A673 (cell line): ENCODE measurements around the gene PSMG3. TPM values are rescaled to one million over a fixed set of nuclear protein-coding genes. Genes with fewer than 3 reads are reported as not detected.

Experiments
- BruUV-seq: library from RNA; stranded (reverse); fragments of 400-500 nt; replicated peaks from 2 replicates; lab custom pipeline; 2021; lab: Mats Ljungman, UMichigan
- CTCF ChIA-PET: fragments of 300-600 bp; sonication (Branson Sonifier 250); formaldehyde crosslinking; loops from one replicate; lab custom pipeline; 2022; ENCODE audit warnings: antibody characterized with exemption; lab: Charles Lee
- POLR2A ChIA-PET: fragments of 300-600 bp; sonication (Branson Sonifier 250); formaldehyde crosslinking; loops from one replicate; lab custom pipeline; 2022; ENCODE audit warnings: antibody characterized with exemption; ENCODE audit not compliant: low non-redundant PET; lab: Charles Lee
- DNase-seq: peaks from one replicate; pipeline ENCODE4 v3.0.0-alpha.2; 2015; ENCODE audit warnings: low spot score
- H3K27ac ChIP-seq: fragments of 200-600 bp; sonication (generic); 2 replicates; pipeline ENCODE4 v1.5.1; 2016; ENCODE audit warnings: mixed run types, low read depth, mild to moderate bottlenecking, mixed read lengths, antibody characterized with exemption, low read length; ENCODE audit not compliant: poor library complexity, severe bottlenecking
- H3K27me3 ChIP-seq: fragments of 200-600 bp; sonication (generic); replicated peaks from 2 replicates; pipeline ENCODE4 v1.6.1; 2017; ENCODE audit warnings: mixed run types, low read depth, mild to moderate bottlenecking, mixed read lengths, antibody characterized with exemption, low read length; ENCODE audit not compliant: insufficient read depth, poor library complexity
- H3K36me3 ChIP-seq: fragments of 200-600 bp; sonication (generic); 2 replicates; pipeline ENCODE4 v1.6.1; 2016; ENCODE audit warnings: mixed run types, mild to moderate bottlenecking, mixed read lengths, antibody characterized with exemption, low read length; ENCODE audit not compliant: insufficient read depth, poor library complexity, severe bottlenecking
- H3K4me1 ChIP-seq: fragments of 200-600 bp; sonication (generic); 2 replicates; pipeline ENCODE4 v1.6.1; 2017; ENCODE audit warnings: mixed run types, mild to moderate bottlenecking, mixed read lengths, antibody characterized with exemption, low read length; ENCODE audit not compliant: insufficient read depth, poor library complexity, severe bottlenecking
- H3K4me3 ChIP-seq: fragments of 200-600 bp; sonication (generic); 2 replicates; pipeline ENCODE4 v1.5.1; 2016; ENCODE audit warnings: low read depth, mixed run types, mild to moderate bottlenecking, mixed read lengths, low read length; ENCODE audit not compliant: poor library complexity, severe bottlenecking
- H3K9me3 ChIP-seq: fragments of 200-600 bp; sonication (generic); 2 replicates; pipeline ENCODE4 v1.6.1; 2016; ENCODE audit warnings: mixed run types, low read depth, mild to moderate bottlenecking, mixed read lengths, antibody characterized with exemption, low read length; ENCODE audit not compliant: poor library complexity, severe bottlenecking
- CTCF ChIP-seq: fragments of 300-800, 200-600 bp; sonication (generic); conservative IDR thresholded peaks from 2 replicates; pipeline ENCODE4 v1.5.1; 2017; ENCODE audit warnings: low read depth, mild to moderate bottlenecking, antibody characterized with exemption, low read length, moderate library complexity, mixed read lengths
- EZH2 ChIP-seq: fragments of 200-600 bp; sonication (generic); IDR thresholded peaks from 2 replicates; pipeline ENCODE4 v1.6.1; 2017; ENCODE audit warnings: borderline replicate concordance, low read depth, mild to moderate bottlenecking, mixed read lengths, antibody characterized with exemption, low read length; ENCODE audit not compliant: poor library complexity, severe bottlenecking
- intact Hi-C: fragments of 100-400 bp; cut with micrococcal nuclease; formaldehyde crosslinking; loops from one replicate; pipeline ENCODE4 v1.10.0; 2022; ENCODE audit not compliant: unreplicated experiment
- total RNA-seq: library from RNA; stranded (reverse); gene quantifications from 2 replicates; pipeline ENCODE4 v1.2.3, GENCODE V29; 2021

PSMG3 gene
- total RNA-seq, 1 experiment from 2014 or later: 54.9 TPM

- Histone ChIP-seq H3K36me3 (no peaks in the 10 kb centered on the region), H3K4me1 (peaks cover 4% of the 10 kb centered on the region), H3K4me3 (no peak overlapping the region), H3K9me3 (no peaks in the 10 kb centered on the region), H3K27ac (no peak overlapping the region), H3K27me3 (no peaks in the 10 kb centered on the region)
- no TSS peak for BruUV-seq
- TF ChIP-seq EZH2 (no peak), CTCF (no peak)
- intact Hi-C loops: loop anchor here (5.0 to 10.0 kb wide), 2 partner anchors 631 to 778 kb away; partner anchors contain the start of gene EIF3B
- ChIA-PET CTCF (no interaction called here), POLR2A (no interaction called here)
- no peak for DNase-seq
These were observed 6.9 kb upstream of the PSMG3 start for GRCh38 chr7:1576521-1577253.

- Histone ChIP-seq H3K4me3 (no peak overlapping the region), H3K36me3 (no peaks in the 10 kb centered on the region), H3K9me3 (no peaks in the 10 kb centered on the region), H3K27ac (no peak overlapping the region), H3K4me1 (peaks cover 11% of the 10 kb centered on the region), H3K27me3 (no peaks in the 10 kb centered on the region)
- no TSS peak for BruUV-seq
- CTCF ChIA-PET: no interaction called here
- intact Hi-C loops: loop anchor here (5.0 to 10.0 kb wide), 2 partner anchors 631 to 779 kb away; partner anchors contain the start of gene EIF3B
- no peak for DNase-seq
- no peak for TF ChIP-seq CTCF
- no peak for TF ChIP-seq EZH2
- POLR2A ChIA-PET: interaction anchor here (0.6 kb wide), 1 partner anchor 765 kb away, joined by 7 read pairs; no protein-coding TSS in a partner anchor
These were observed 6.0 kb upstream of the PSMG3 start for GRCh38 chr7:1575809-1576208.

GRCh38 chr7:1572111-1572822 is 2.4 kb upstream of the PSMG3 start:
- no peaks in the 10 kb centered on the region for H3K9me3 ChIP-seq
- DNase-seq: no peak
- no peaks in the 10 kb centered on the region for H3K27me3 ChIP-seq
- no peak overlapping the region for H3K27ac ChIP-seq
- H3K4me3 ChIP-seq: no peak overlapping the region
- BruUV-seq: no TSS peak
- ChIA-PET POLR2A (no interaction called here), CTCF (no interaction called here)
- no peaks in the 10 kb centered on the region for H3K36me3 ChIP-seq
- TF ChIP-seq EZH2 (no peak), CTCF (no peak)
- intact Hi-C loops: loop anchor here (10.0 kb wide), 1 partner anchor 783 kb away; the partner anchor contains the start of gene EIF3B
- peaks cover 27% of the 10 kb centered on the region for H3K4me1 ChIP-seq
